ENCODE data around the gene NTNG1.

GRCh38 chr1:107181253-107181969 lies 40.6 kb downstream of the NTNG1 start:
- TF ChIP-seq, protein P1, sequence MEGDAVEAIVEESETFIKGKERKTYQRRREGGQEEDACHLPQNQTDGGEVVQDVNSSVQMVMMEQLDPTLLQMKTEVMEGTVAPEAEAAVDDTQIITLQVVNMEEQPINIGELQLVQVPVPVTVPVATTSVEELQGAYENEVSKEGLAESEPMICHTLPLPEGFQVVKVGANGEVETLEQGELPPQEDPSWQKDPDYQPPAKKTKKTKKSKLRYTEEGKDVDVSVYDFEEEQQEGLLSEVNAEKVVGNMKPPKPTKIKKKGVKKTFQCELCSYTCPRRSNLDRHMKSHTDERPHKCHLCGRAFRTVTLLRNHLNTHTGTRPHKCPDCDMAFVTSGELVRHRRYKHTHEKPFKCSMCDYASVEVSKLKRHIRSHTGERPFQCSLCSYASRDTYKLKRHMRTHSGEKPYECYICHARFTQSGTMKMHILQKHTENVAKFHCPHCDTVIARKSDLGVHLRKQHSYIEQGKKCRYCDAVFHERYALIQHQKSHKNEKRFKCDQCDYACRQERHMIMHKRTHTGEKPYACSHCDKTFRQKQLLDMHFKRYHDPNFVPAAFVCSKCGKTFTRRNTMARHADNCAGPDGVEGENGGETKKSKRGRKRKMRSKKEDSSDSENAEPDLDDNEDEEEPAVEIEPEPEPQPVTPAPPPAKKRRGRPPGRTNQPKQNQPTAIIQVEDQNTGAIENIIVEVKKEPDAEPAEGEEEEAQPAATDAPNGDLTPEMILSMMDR (conservative IDR thresholded peaks at IDR 0.05; ENCODE audit: low read length) = no peak
- TF ChIP-seq EZH2phosphoT487 (IDR thresholded peaks at IDR 0.05; ENCODE audit: borderline replicate concordance, low read depth, low read length) = no peak
